Liver (tissue), 3 donors: Measurements from ENCODE around the gene TAPT1.
A peak's percentile ranks its signal among the peaks of the same experiment; 100 is the strongest.

Experiments
- EGR1 ChIP-seq, 2 donors: IDR thresholded peaks; 2 replicates each; pipeline ENCODE4 v1.6.1; 2016 to 2018; ENCODE audit warnings: antibody characterized with exemption in 2 of 2, low read depth in 2 of 2
- FOXA1 ChIP-seq: IDR thresholded peaks from 2 replicates; pipeline ENCODE4 v1.6.1; 2016; ENCODE audit warnings: antibody characterized with exemption
- GABPA ChIP-seq, 2 donors: IDR thresholded peaks in 1 of 2; conservative IDR thresholded peaks in 1 of 2; 2 replicates each; pipeline ENCODE4 v1.6.1; 2016; ENCODE audit warnings: antibody characterized with exemption in 2 of 2, mild to moderate bottlenecking in 1 of 2, moderate library complexity in 1 of 2
- NR2F2 ChIP-seq: IDR thresholded peaks from 2 replicates; pipeline ENCODE4 v1.6.1; 2016; ENCODE audit warnings: antibody characterized with exemption
- SP1 ChIP-seq: IDR thresholded peaks from 2 replicates; pipeline ENCODE4 v1.6.1; 2018; ENCODE audit warnings: antibody characterized with exemption, mild to moderate bottlenecking
- TAF1 ChIP-seq: conservative IDR thresholded peaks from 2 replicates; pipeline ENCODE4 v1.6.1; 2016; ENCODE audit warnings: antibody characterized with exemption, mild to moderate bottlenecking
- TF ChIP-seq, protein P1 (sequence below): fragments of 150-350 bp; IDR thresholded peaks from 2 replicates; pipeline ENCODE4 v1.5.1; 2017; ENCODE audit warnings: improper control_type of control experiment, low read depth, low read length; ENCODE audit not compliant: missing input control
- TF ChIP-seq, protein P2 (sequence below): IDR thresholded peaks from 2 replicates; pipeline ENCODE4 v1.6.1; 2016; ENCODE audit warnings: antibody characterized with exemption
- TF ChIP-seq, protein P3 (sequence below): IDR thresholded peaks from 2 replicates; pipeline ENCODE4 v1.6.1; 2016; ENCODE audit warnings: antibody characterized with exemption
- donor health status: healthy.
- donor health status: healthy.

- TF ChIP-seq, protein P1, sequence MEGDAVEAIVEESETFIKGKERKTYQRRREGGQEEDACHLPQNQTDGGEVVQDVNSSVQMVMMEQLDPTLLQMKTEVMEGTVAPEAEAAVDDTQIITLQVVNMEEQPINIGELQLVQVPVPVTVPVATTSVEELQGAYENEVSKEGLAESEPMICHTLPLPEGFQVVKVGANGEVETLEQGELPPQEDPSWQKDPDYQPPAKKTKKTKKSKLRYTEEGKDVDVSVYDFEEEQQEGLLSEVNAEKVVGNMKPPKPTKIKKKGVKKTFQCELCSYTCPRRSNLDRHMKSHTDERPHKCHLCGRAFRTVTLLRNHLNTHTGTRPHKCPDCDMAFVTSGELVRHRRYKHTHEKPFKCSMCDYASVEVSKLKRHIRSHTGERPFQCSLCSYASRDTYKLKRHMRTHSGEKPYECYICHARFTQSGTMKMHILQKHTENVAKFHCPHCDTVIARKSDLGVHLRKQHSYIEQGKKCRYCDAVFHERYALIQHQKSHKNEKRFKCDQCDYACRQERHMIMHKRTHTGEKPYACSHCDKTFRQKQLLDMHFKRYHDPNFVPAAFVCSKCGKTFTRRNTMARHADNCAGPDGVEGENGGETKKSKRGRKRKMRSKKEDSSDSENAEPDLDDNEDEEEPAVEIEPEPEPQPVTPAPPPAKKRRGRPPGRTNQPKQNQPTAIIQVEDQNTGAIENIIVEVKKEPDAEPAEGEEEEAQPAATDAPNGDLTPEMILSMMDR: no peak
- TF ChIP-seq GABPA (IDR thresholded peaks at IDR 0.05 in 1 of 2, conservative IDR thresholded peaks at IDR 0.05 in 1 of 2) (no peak), SP1 (peak; percentile 15), NR2F2 (peak; percentile 25), TAF1 (no peak), FOXA1 (no peak), EGR1 (IDR thresholded peaks at IDR 0.05; ENCODE audit: low read depth in 2 of 2) (no peak)
- TF ChIP-seq, protein P2, sequence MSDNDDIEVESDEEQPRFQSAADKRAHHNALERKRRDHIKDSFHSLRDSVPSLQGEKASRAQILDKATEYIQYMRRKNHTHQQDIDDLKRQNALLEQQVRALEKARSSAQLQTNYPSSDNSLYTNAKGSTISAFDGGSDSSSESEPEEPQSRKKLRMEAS: no peak
- TF ChIP-seq, protein P3, sequence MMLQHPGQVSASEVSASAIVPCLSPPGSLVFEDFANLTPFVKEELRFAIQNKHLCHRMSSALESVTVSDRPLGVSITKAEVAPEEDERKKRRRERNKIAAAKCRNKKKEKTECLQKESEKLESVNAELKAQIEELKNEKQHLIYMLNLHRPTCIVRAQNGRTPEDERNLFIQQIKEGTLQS: no peak
These were observed 4.0 kb upstream of the TAPT1 start for GRCh38 chr4:16230308-16230707.
